B cell (primary cell): ENCODE results near the gene RET. TPM values are rescaled to one million over a fixed set of nuclear protein-coding genes. Genes with fewer than 3 reads are reported as not detected.

Experiments
- ATAC-seq: fragments of 200-7000 bp; cut with Tn5 transposase; one replicate; pipeline ENCODE4 v1.10.0; 2021; ENCODE audit warnings: low read depth, mild to moderate bottlenecking, moderate number of reproducible peaks, moderate library complexity
- CTCF ChIA-PET: fragments of 350-600 bp; sonication (Branson Sonifier 250); formaldehyde crosslinking; loops from one replicate; lab custom pipeline; 2021; ENCODE audit warnings: antibody characterized with exemption, inconsistent platforms; lab: Charles Lee
- POLR2A ChIA-PET: fragments of 350-600 bp; sonication (Branson Sonifier 250); formaldehyde crosslinking; loops from one replicate; lab custom pipeline; 2021; ENCODE audit warnings: antibody characterized with exemption; lab: Charles Lee
- DNase-seq: peaks from one replicate; pipeline ENCODE4 v3.0.0; 2013
- H2AFZ ChIP-seq: 2 replicates; pipeline ENCODE4 v1.6.1; 2012; ENCODE audit warnings: mild to moderate bottlenecking, low read depth, low read length; ENCODE audit not compliant: insufficient read depth, poor library complexity, severe bottlenecking
- H3K27ac ChIP-seq, 2 donors: 1 replicate in 1 of 2; 2 replicates in 1 of 2; pipeline ENCODE4 v1.5.1; 2012 to 2013; ENCODE audit warnings: low read length in 2 of 2, mild to moderate bottlenecking in 2 of 2, moderate library complexity in 1 of 2
- H3K27me3 ChIP-seq, 4 experiments: fragments of 200-600 bp in 1 of 4; sonication (generic) in 1 of 4; replicated peaks in 1 of 4; 1 replicate in 2 of 4; 2 replicates in 2 of 4; pipeline versions ENCODE4 v1.6.1 to v1.7.0; 2013 to 2016; ENCODE audit warnings: low read length in 3 of 4, mild to moderate bottlenecking in 2 of 4, mixed read lengths in 1 of 4, moderate library complexity in 1 of 4; ENCODE audit not compliant: insufficient read depth in 4 of 4, control insufficient read depth in 3 of 4; ENCODE audit errors: control extremely low read depth in 1 of 4
- H3K36me3 ChIP-seq, 2 experiments: replicated peaks in 1 of 2; 1 replicate in 1 of 2; 2 replicates in 1 of 2; pipeline versions ENCODE4 v1.6.1 to v1.7.1; 2013; ENCODE audit warnings: low read length in 1 of 2; ENCODE audit not compliant: insufficient read depth in 2 of 2, control insufficient read depth in 1 of 2; ENCODE audit errors: control extremely low read depth in 1 of 2, extremely low read depth in 1 of 2
- H3K4me1 ChIP-seq, 2 donors: fragments of 200-600 bp in 1 of 2; sonication (generic) in 1 of 2; 1 replicate in 1 of 2; 2 replicates in 1 of 2; pipeline versions ENCODE4 v1.5.1 to v1.6.1; 2013 to 2017; ENCODE audit warnings: low read length in 2 of 2; ENCODE audit not compliant: control insufficient read depth in 2 of 2, insufficient read depth in 2 of 2
- H3K4me2 ChIP-seq: replicated peaks from 2 replicates; pipeline ENCODE3; 2012; ENCODE audit warnings: mild to moderate bottlenecking, low read depth, low read length; ENCODE audit not compliant: poor library complexity, severe bottlenecking
- H3K4me3 ChIP-seq, 5 experiments: fragments of 200-600 bp in 1 of 5; sonication (generic) in 1 of 5; 1 replicate in 3 of 5; 2 replicates in 2 of 5; pipeline versions ENCODE4 v1.5.1 to v1.7.0; 2011 to 2016; ENCODE audit warnings: low read length in 4 of 5, mild to moderate bottlenecking in 4 of 5, low read depth in 2 of 5, control low read depth in 1 of 5, moderate library complexity in 1 of 5; ENCODE audit not compliant: insufficient read depth in 1 of 5; ENCODE audit errors: control extremely low read depth in 1 of 5, extremely low read depth in 1 of 5
- H3K79me2 ChIP-seq: fragments of 200-600 bp; sonication (generic); one replicate; pipeline ENCODE4 v1.6.0; 2016; ENCODE audit warnings: low read length; ENCODE audit not compliant: control insufficient read depth, insufficient read depth
- H3K9ac ChIP-seq: fragments of 200-600 bp; sonication (generic); 2 replicates; pipeline ENCODE4 v1.6.1; 2017; ENCODE audit warnings: mild to moderate bottlenecking, low read length, moderate library complexity
- H3K9me3 ChIP-seq, 3 donors: one replicate each; pipeline versions ENCODE4 v1.6.1 to v1.7.1; 2013; ENCODE audit warnings: low read length in 2 of 3; ENCODE audit not compliant: control insufficient read depth in 2 of 3, insufficient read depth in 1 of 3; ENCODE audit errors: control extremely low read depth in 1 of 3
- H4K20me1 ChIP-seq: 2 replicates; pipeline ENCODE4 v1.6.0; 2012; ENCODE audit warnings: mild to moderate bottlenecking, low read length; ENCODE audit not compliant: insufficient read depth, control insufficient read depth, poor library complexity, severe bottlenecking
- H3K27ac Mint-ChIP-seq: one replicate; pipeline ENCODE4 v1.8.0; 2021; ENCODE audit warnings: mixed read lengths
- H3K27me3 Mint-ChIP-seq: one replicate; pipeline ENCODE4 v1.8.0; 2021; ENCODE audit warnings: mixed read lengths
- H3K4me1 Mint-ChIP-seq: one replicate; pipeline ENCODE4 v1.8.0; 2021; ENCODE audit warnings: mixed read lengths
- H3K4me3 Mint-ChIP-seq: one replicate; pipeline ENCODE4 v1.8.0; 2021; ENCODE audit warnings: mixed read lengths
- H3K9me3 Mint-ChIP-seq: one replicate; pipeline ENCODE4 v1.8.0; 2022; ENCODE audit warnings: mixed read lengths; ENCODE audit not compliant: insufficient read depth
- EZH2 ChIP-seq: IDR thresholded peaks from 2 replicates; pipeline ENCODE4 v1.6.1; 2012; ENCODE audit warnings: borderline replicate concordance, low read depth, mild to moderate bottlenecking, moderate library complexity, low read length; ENCODE audit not compliant: insufficient read depth, poor library complexity, severe bottlenecking
- WGBS: methylation state at CpG from one replicate; pipeline ENCODE4 v1.1.5; 2013; ENCODE audit warnings: missing lambda C conversion rate; ENCODE audit not compliant: insufficient coverage; 5-methylcytosine and 5-hydroxymethylcytosine counted together
- intact Hi-C: fragments of 100-400 bp; cut with micrococcal nuclease; formaldehyde crosslinking; loops from one replicate; pipeline ENCODE4 v1.10.0; 2022
- polyA plus RNA-seq: library from polyadenylated mRNA; depleted of rRNA; stranded (reverse); fragments of >200 nt; gene quantifications from 2 replicates; pipeline ENCODE4 v1.2.3, GENCODE V29; 2012
- total RNA-seq, 2 donors: library from RNA; stranded (reverse); fragments of 120-200 nt in 1 of 2; gene quantifications; 1 replicate in 1 of 2; 2 replicates in 1 of 2; pipeline versions ENCODE4 v1.2.3 to v1.2.4, GENCODE V29; 2013 to 2022
- TF ChIP-seq, protein P1 (sequence below): fragments of 200-600 bp; IDR thresholded peaks from one replicate; pipeline ENCODE4 v1.8.0; 2022; ENCODE audit warnings: antibody characterized with exemption, mild to moderate bottlenecking

Gene RET
- total and polyA plus RNA-seq, 2 donors (not counting 1 experiment from before 2014, with no cell fraction given), result 0.16 to 0.27 TPM

DNA sequence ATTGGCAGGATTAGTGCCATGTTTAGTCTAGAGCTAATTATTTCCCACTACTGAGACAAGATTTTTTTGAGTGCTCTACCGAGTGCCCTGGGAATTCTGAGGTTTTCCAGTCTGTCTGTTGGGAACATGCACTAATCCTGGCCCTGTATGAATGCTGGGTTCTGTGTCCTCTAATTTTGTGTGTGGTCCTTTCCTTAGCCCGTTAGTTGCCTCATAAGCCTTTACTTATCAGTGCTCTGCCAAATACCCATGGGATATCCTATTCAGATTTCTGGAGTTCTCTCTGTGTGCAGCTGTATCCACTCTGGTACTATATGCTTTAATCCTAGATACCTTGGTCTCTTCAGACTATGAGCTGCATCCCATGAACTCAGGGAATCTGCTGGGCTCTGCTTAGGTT lies 74.5 kb downstream of the RET start:
- H3K4me2 ChIP-seq, result no peak overlapping the region
- peaks cover 3% of the 10 kb centered on the region for H3K9me3 Mint-ChIP-seq
- peaks cover 0 to 5% (median 2%) of the 10 kb centered on the region in 3 donors for H3K9me3 ChIP-seq
- H3K27me3 ChIP-seq, result no peaks in the 10 kb centered on the region
- H3K27ac Mint-ChIP-seq, result no peak overlapping the region
- no peak overlapping the region for H3K27ac ChIP-seq
- DNase-seq (no peak), ATAC-seq (no peak)
- WGBS, result no CpG with 5 or more reads among the region's 2 CpGs
- POLR2A ChIA-PET, result no interaction called here
- no peak for TF ChIP-seq EZH2
- TF ChIP-seq, protein P1, sequence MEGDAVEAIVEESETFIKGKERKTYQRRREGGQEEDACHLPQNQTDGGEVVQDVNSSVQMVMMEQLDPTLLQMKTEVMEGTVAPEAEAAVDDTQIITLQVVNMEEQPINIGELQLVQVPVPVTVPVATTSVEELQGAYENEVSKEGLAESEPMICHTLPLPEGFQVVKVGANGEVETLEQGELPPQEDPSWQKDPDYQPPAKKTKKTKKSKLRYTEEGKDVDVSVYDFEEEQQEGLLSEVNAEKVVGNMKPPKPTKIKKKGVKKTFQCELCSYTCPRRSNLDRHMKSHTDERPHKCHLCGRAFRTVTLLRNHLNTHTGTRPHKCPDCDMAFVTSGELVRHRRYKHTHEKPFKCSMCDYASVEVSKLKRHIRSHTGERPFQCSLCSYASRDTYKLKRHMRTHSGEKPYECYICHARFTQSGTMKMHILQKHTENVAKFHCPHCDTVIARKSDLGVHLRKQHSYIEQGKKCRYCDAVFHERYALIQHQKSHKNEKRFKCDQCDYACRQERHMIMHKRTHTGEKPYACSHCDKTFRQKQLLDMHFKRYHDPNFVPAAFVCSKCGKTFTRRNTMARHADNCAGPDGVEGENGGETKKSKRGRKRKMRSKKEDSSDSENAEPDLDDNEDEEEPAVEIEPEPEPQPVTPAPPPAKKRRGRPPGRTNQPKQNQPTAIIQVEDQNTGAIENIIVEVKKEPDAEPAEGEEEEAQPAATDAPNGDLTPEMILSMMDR, result no peak
- CTCF ChIA-PET, result no interaction called here
- intact Hi-C loops, result no loop called here
- no peak overlapping the region for H2AFZ ChIP-seq
- H3K4me3 Mint-ChIP-seq, result no peak overlapping the region
- no peak overlapping the region for H3K9ac ChIP-seq
- no peaks in the 10 kb centered on the region for H3K36me3 ChIP-seq
- H3K4me1 Mint-ChIP-seq, result peaks cover 47% of the 10 kb centered on the region
- no peak overlapping the region for H3K4me3 ChIP-seq
- H3K4me1 ChIP-seq, result peaks cover 0 to 4% of the 10 kb centered on the region in 2 donors
- H3K79me2 ChIP-seq, result peaks cover 98% of the 10 kb centered on the region
- H4K20me1 ChIP-seq, result peaks cover 20% of the 10 kb centered on the region
- no peaks in the 10 kb centered on the region for H3K27me3 Mint-ChIP-seq

DNA sequence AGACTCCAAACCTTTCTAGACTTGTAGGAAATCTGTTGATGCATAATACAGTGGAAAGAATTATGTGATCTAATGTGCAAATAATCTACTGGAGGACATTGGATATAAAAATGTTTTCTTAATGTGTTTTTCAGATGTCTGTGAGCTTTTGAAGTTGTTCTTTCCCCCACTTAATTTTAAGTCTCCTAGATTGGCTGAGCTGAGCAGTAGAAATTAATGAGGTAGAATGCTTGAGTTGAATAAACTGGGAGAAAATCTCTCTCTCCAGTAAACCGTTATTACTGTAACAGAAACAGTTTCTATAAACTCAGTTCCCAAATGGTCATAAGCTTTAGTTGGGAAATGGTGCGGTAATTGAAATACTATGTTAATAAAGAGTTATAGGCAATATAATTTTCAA lies 77.0 kb downstream of the RET start:
- Histone ChIP-seq H4K20me1 (peaks cover 17% of the 10 kb centered on the region), H2AFZ (no peak overlapping the region), H3K4me1 (peaks cover 0 to 4% of the 10 kb centered on the region in 2 donors), H3K9ac (no peak overlapping the region), H3K27me3 (no peaks in the 10 kb centered on the region), H3K79me2 (peaks cover 82% of the 10 kb centered on the region), H3K4me3 (no peak overlapping the region), H3K36me3 (peaks cover 0 to 5% of the 10 kb centered on the region in 2 experiments), H3K4me2 (no peak overlapping the region), H3K9me3 (peaks cover 0 to 4% (median 0%) of the 10 kb centered on the region in 3 donors), H3K27ac (no peak overlapping the region)
- Mint-ChIP-seq H3K4me1 (peaks cover 38% of the 10 kb centered on the region), H3K27me3 (no peaks in the 10 kb centered on the region), H3K4me3 (no peak overlapping the region), H3K27ac (no peak overlapping the region), H3K9me3 (peaks cover 3% of the 10 kb centered on the region)
- CTCF ChIA-PET, result no interaction called here
- TF ChIP-seq EZH2, result no peak
- TF ChIP-seq, protein P1, result no peak
- POLR2A ChIA-PET, result no interaction called here
- DNase-seq, result no peak
- ATAC-seq, result no peak
- intact Hi-C loops, result no loop called here
- no CpG with 5 or more reads among the region's 2 CpGs for WGBS
